IMR-90 (cell line): Measurements from ENCODE around the gene CERKL. TPM values are rescaled to one million over a fixed set of nuclear protein-coding genes. Genes with fewer than 3 reads are reported as not detected.

Source experiments
- ATAC-seq: fragments of 200-7000 bp; cut with Tn5 transposase; 2 replicates; pipeline ENCODE4 v1.9.1; 2020; ENCODE audit warnings: low read depth, mild to moderate bottlenecking, moderate library complexity
- BruUV-seq: library from RNA; stranded (reverse); fragments of 400-500 nt; replicated peaks from 2 replicates; lab custom pipeline; 2021; lab: Mats Ljungman, UMichigan
- CTCF ChIA-PET: fragments of 300-600 bp; formaldehyde crosslinking; extraction: SDS; loops from one replicate; lab custom pipeline; 2021; ENCODE audit warnings: antibody characterized with exemption; lab: Yijun Ruan, JAX
- POLR2A ChIA-PET: fragments of 300-600 bp; sonication (Branson Sonifier 250); formaldehyde crosslinking; loops from one replicate; lab custom pipeline; 2022; ENCODE audit warnings: antibody characterized with exemption; ENCODE audit not compliant: unreplicated experiment; lab: Charles Lee
- DNase-seq: peaks from one replicate; pipeline ENCODE4 v3.0.0; 2013
- H2AFZ ChIP-seq: replicated peaks from 2 replicates; pipeline ENCODE3; 2013; ENCODE audit warnings: low read length, mild to moderate bottlenecking; ENCODE audit not compliant: poor library complexity
- H2AK5ac ChIP-seq: 2 replicates; pipeline ENCODE4 v1.6.1; 2013; ENCODE audit warnings: low read depth, low read length, inconsistent platforms
- H2AK9ac ChIP-seq: replicated peaks from 2 replicates; pipeline ENCODE3; 2013; ENCODE audit warnings: mild to moderate bottlenecking, low read depth, low read length, moderate library complexity; ENCODE audit not compliant: poor library complexity
- H2BK120ac ChIP-seq: 2 replicates; pipeline ENCODE4 v1.6.1; 2013; ENCODE audit warnings: low read depth, low read length, inconsistent platforms
- H2BK15ac ChIP-seq: 3 replicates; pipeline ENCODE4 v1.6.1; 2013; ENCODE audit warnings: low read depth, low read length, inconsistent platforms
- H2BK20ac ChIP-seq: 2 replicates; pipeline ENCODE4 v1.6.1; 2013; ENCODE audit warnings: low read depth, mild to moderate bottlenecking, inconsistent platforms, low read length, moderate library complexity
- H2BK5ac ChIP-seq: 2 replicates; pipeline ENCODE4 v1.6.1; 2013; ENCODE audit warnings: mild to moderate bottlenecking, low read depth, low read length, inconsistent platforms; ENCODE audit not compliant: poor library complexity, severe bottlenecking
- H3K14ac ChIP-seq: replicated peaks from 2 replicates; pipeline ENCODE4 v1.6.1; 2013; ENCODE audit warnings: low read depth, low read length, inconsistent platforms
- H3K18ac ChIP-seq: 2 replicates; pipeline ENCODE4 v1.6.1; 2013; ENCODE audit warnings: low read depth, low read length, control low read depth
- H3K23ac ChIP-seq: 2 replicates; pipeline ENCODE4 v1.6.1; 2013; ENCODE audit warnings: low read depth, low read length, inconsistent platforms
- H3K27ac ChIP-seq: 2 replicates; pipeline ENCODE4 v1.5.1; 2013; ENCODE audit warnings: mild to moderate bottlenecking, control low read depth, low read length; ENCODE audit not compliant: insufficient read depth
- H3K27me3 ChIP-seq: 2 replicates; pipeline ENCODE4 v1.6.1; 2013; ENCODE audit warnings: low read length; ENCODE audit not compliant: control insufficient read depth, insufficient read depth
- H3K36me3 ChIP-seq: 2 replicates; pipeline ENCODE4 v1.6.1; 2013; ENCODE audit warnings: low read length, mixed read lengths; ENCODE audit not compliant: control insufficient read depth, insufficient read depth
- H3K4ac ChIP-seq: 2 replicates; pipeline ENCODE4 v1.6.1; 2013; ENCODE audit warnings: low read depth, low read length, inconsistent platforms
- H3K4me1 ChIP-seq: 2 replicates; pipeline ENCODE4 v1.6.1; 2013; ENCODE audit warnings: low read length, mixed read lengths; ENCODE audit not compliant: control insufficient read depth, insufficient read depth
- H3K4me2 ChIP-seq: 2 replicates; pipeline ENCODE4 v1.6.1; 2013; ENCODE audit warnings: low read depth, mild to moderate bottlenecking, control low read depth, low read length, moderate library complexity
- H3K4me3 ChIP-seq: 2 replicates; pipeline ENCODE4 v1.5.1; 2013; ENCODE audit warnings: low read depth, mild to moderate bottlenecking, control low read depth, low read length, moderate library complexity; ENCODE audit not compliant: insufficient read depth
- H3K56ac ChIP-seq: 2 replicates; pipeline ENCODE4 v1.6.1; 2013; ENCODE audit warnings: low read length, inconsistent platforms; ENCODE audit not compliant: insufficient read depth; ENCODE audit errors: extremely low read depth
- H3K79me1 ChIP-seq, 2 experiments: 2 replicates each; pipeline ENCODE4 v1.6.1; 2013; ENCODE audit warnings: low read length in 2 of 2, inconsistent platforms in 1 of 2, low read depth in 1 of 2
- H3K9ac ChIP-seq: 2 replicates; pipeline ENCODE4 v1.6.1; 2013; ENCODE audit warnings: low read depth, low read length, control low read depth
- H3K9me1 ChIP-seq: 2 replicates; pipeline ENCODE4 v1.6.1; 2013; ENCODE audit warnings: low read length, inconsistent platforms; ENCODE audit not compliant: insufficient read depth
- H3K9me3 ChIP-seq: 2 replicates; pipeline ENCODE4 v1.6.1; 2013; ENCODE audit warnings: low read length; ENCODE audit not compliant: control insufficient read depth, insufficient read depth
- H4K20me1 ChIP-seq: 2 replicates; pipeline ENCODE4 v1.6.1; 2013; ENCODE audit warnings: low read length, inconsistent platforms; ENCODE audit not compliant: insufficient read depth
- H4K5ac ChIP-seq: 2 replicates; pipeline ENCODE4 v1.6.1; 2013; ENCODE audit warnings: mild to moderate bottlenecking, low read depth, low read length, control low read depth
- H4K8ac ChIP-seq, 2 experiments: 2 replicates each; pipeline ENCODE4 v1.6.1; 2013; ENCODE audit warnings: low read depth in 2 of 2, low read length in 2 of 2, control low read depth in 1 of 2, inconsistent platforms in 1 of 2
- H4K91ac ChIP-seq: 2 replicates; pipeline ENCODE4 v1.6.1; 2013; ENCODE audit warnings: low read depth, low read length, inconsistent platforms; ENCODE audit not compliant: insufficient read depth
- BHLHE40 ChIP-seq: fragments of 150-350 bp; IDR thresholded peaks from 2 replicates; pipeline ENCODE4 v1.6.1; 2016; ENCODE audit warnings: mild to moderate bottlenecking, low read depth, low read length
- FOS ChIP-seq: fragments of 150-350 bp; IDR thresholded peaks from 2 replicates; pipeline ENCODE4 v1.6.1; 2016; ENCODE audit warnings: low read depth, low read length
- NFE2L2 ChIP-seq: fragments of 150-350 bp; IDR thresholded peaks from 2 replicates; pipeline ENCODE4 v1.6.1; 2016; ENCODE audit warnings: low read depth, mild to moderate bottlenecking, low read length
- RAD21 ChIP-seq: IDR thresholded peaks from 2 replicates; pipeline ENCODE4 v1.6.1; 2012; ENCODE audit warnings: low read length, improper control_type of control experiment
- RFX5 ChIP-seq: IDR thresholded peaks from 2 replicates; pipeline ENCODE4 v1.8.0; 2012; ENCODE audit warnings: low read depth, mild to moderate bottlenecking, low read length, moderate library complexity
- WGBS, 2 experiments: methylation state at CpG; one replicate each; pipeline versions ENCODE4 v1.1.5 to v1.1.7; 2013; ENCODE audit warnings: missing lambda C conversion rate in 2 of 2; ENCODE audit not compliant: insufficient read length in 1 of 2; ENCODE audit errors: extremely low coverage in 2 of 2; 5-methylcytosine and 5-hydroxymethylcytosine counted together
- dilution Hi-C: fragments of 300-500 bp; cut with HindIII; formaldehyde crosslinking; loops from one replicate; pipeline ENCODE4 v1.14.3; 2018; ENCODE audit warnings: low sequenced_read_pairs; ENCODE audit not compliant: unreplicated experiment
- in situ Hi-C: fragments of 300-500 bp; cut with MboI; formaldehyde crosslinking; loops from 3 replicates; pipeline ENCODE4 v1.14.3; 2019; ENCODE audit warnings: low sequenced_read_pairs, inconsistent platforms, mixed read lengths
- intact Hi-C: fragments of 100-400 bp; cut with micrococcal nuclease; formaldehyde crosslinking; loops from 2 replicates; pipeline ENCODE4 v1.10.0; 2022
- polyA plus RNA-seq, 3 experiments: library from polyadenylated mRNA; depleted of rRNA; stranded (reverse); fragments of >200 nt; gene quantifications; 2 replicates each; pipeline ENCODE4 v1.2.3, GENCODE V29; 2012; ENCODE audit warnings: low replicate concordance in 1 of 3
- total RNA-seq: library from RNA; depleted of rRNA; stranded (reverse); fragments of >200 nt; gene quantifications from 2 replicates; pipeline ENCODE4 v1.2.3, GENCODE V29; 2012
- TF ChIP-seq, protein P1 (sequence below): fragments of 150-350 bp; IDR thresholded peaks from 2 replicates; pipeline ENCODE4 v1.6.1; 2017; ENCODE audit warnings: mild to moderate bottlenecking, antibody characterized with exemption, low read length, low read depth

Gene CERKL
- total and polyA plus RNA-seq, 2 of the 4 experiments (the other 2 are of a cell fraction): under 0.01 TPM; not detected in 1

DNA sequence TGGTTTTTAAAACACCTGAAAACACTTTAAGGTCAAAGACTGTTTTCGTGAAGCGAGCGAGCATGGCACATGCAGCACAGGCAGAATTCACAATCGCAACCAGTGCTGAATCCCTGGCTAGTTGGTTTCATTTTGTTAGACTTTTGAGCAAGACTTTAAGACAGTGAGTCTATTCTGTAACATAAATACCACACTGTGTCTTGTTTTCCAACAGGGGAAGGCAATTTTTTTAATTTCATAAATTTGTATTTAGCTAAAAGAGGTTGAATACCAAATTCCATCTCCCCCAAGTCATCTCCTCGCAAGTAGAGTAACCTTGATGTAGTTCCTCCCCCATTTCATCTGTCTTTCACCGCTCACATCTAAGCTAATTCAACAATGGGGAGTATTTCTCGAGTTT is 1.4 kb downstream of the CERKL start:
- Histone ChIP-seq H4K91ac (no peak overlapping the region), H3K9ac (no peak overlapping the region), H3K79me1 (no peaks in the 10 kb centered on the region), H2BK20ac (no peak overlapping the region), H3K4ac (no peak overlapping the region), H2BK5ac (no peak overlapping the region), H2AK9ac (no peak overlapping the region), H3K4me3 (peak overlapping the region; percentile 32), H3K14ac (no peak overlapping the region), H3K4me2 (peak overlapping the region; percentile 85), H2BK120ac (no peak overlapping the region), H2AK5ac (no peak overlapping the region), H3K36me3 (no peaks in the 10 kb centered on the region), H4K8ac (no peak overlapping the region), H2BK15ac (no peak overlapping the region), H2AFZ (no peak overlapping the region), H3K18ac (no peak overlapping the region), H3K4me1 (0 out of 2 replicates have a peak, but pooled peaks cover 2% of the 10 kb centered on the region), H4K20me1 (no peaks in the 10 kb centered on the region), H4K5ac (no peak overlapping the region), H3K9me1 (no peaks in the 10 kb centered on the region), H3K9me3 (no peaks in the 10 kb centered on the region), H3K23ac (no peak overlapping the region), H3K56ac (no peak overlapping the region), H3K27me3 (peaks cover 33% of the 10 kb centered on the region), H3K27ac (no peak overlapping the region)
- ChIA-PET POLR2A (no interaction called here), CTCF (no interaction called here)
- in situ Hi-C loops: no loop called here
- ATAC-seq (no peak), DNase-seq (peak; percentile 12)
- BruUV-seq: no TSS peak
- no CpG with 5 or more reads among the region's 7 CpGs for WGBS, 2 experiments
- dilution Hi-C loops: no loop called here
- TF ChIP-seq RAD21 (no peak), NFE2L2 (no peak), FOS (no peak), RFX5 (no peak), BHLHE40 (no peak)
- TF ChIP-seq, protein P1, sequence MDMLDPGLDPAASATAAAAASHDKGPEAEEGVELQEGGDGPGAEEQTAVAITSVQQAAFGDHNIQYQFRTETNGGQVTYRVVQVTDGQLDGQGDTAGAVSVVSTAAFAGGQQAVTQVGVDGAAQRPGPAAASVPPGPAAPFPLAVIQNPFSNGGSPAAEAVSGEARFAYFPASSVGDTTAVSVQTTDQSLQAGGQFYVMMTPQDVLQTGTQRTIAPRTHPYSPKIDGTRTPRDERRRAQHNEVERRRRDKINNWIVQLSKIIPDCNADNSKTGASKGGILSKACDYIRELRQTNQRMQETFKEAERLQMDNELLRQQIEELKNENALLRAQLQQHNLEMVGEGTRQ: no peak
- intact Hi-C loops: no loop called here
